Tibial nerve (tissue), 4 donors: Measurements from ENCODE around the gene ADGRL3.

Experiments used
- EP300 ChIP-seq, 2 donors: sonication (generic); formaldehyde crosslinking; IDR thresholded peaks; one replicate each; pipeline ENCODE4 v1.6.1; 2017; ENCODE audit warnings: antibody characterized with exemption in 2 of 2, mild to moderate bottlenecking in 1 of 2
- POLR2A ChIP-seq, 2 donors: fragments of 450-650 bp; IDR thresholded peaks; one replicate each; pipeline ENCODE4 v1.6.1; 2017; ENCODE audit warnings: antibody characterized with exemption in 2 of 2, mild to moderate bottlenecking in 2 of 2, moderate library complexity in 2 of 2
- TF ChIP-seq, protein P1 (sequence below), 5 experiments: fragments of 200-600 bp in 3 of 5; fragments of 450-650 bp in 2 of 5; sonication (generic) in 3 of 5; IDR thresholded peaks; one replicate each; pipeline ENCODE4 v1.5.1; 2016 to 2019; ENCODE audit warnings: antibody characterized with exemption in 5 of 5, mild to moderate bottlenecking in 3 of 5, moderate library complexity in 2 of 5

DNA sequence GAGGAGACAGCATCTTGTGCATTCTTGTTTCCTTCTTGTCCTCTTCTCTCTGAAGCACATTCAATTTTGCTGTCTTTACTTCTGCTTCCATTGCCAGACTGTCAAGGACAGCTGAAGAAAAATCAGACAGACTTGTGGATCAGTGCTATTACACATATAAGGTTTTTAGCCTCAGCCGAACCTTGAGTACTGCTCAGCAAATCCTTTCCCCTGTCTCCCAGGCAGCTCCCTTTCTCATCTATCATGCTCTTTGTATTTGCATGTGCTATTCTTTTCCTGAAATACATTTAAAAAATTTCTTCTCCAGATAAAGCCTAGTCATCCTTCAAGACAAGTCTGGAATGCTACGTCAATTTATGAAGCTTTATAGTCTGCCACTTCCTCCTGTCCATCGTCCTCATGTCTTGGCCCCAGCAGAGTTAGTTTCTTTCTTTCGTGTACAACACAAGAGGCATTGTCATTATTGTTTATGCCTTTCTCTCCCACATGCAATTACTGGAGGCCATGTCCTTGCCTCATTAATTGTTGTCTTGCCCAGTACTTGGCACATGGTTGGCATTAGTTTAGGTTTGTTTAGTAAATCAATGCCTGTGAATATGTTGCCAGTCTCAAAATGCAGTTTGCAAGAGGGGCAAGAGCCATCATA lies 45.1 kb downstream of the ADGRL3 start:
- no peak for TF ChIP-seq POLR2A (IDR thresholded peaks at IDR 0.05)
- TF ChIP-seq, protein P1, sequence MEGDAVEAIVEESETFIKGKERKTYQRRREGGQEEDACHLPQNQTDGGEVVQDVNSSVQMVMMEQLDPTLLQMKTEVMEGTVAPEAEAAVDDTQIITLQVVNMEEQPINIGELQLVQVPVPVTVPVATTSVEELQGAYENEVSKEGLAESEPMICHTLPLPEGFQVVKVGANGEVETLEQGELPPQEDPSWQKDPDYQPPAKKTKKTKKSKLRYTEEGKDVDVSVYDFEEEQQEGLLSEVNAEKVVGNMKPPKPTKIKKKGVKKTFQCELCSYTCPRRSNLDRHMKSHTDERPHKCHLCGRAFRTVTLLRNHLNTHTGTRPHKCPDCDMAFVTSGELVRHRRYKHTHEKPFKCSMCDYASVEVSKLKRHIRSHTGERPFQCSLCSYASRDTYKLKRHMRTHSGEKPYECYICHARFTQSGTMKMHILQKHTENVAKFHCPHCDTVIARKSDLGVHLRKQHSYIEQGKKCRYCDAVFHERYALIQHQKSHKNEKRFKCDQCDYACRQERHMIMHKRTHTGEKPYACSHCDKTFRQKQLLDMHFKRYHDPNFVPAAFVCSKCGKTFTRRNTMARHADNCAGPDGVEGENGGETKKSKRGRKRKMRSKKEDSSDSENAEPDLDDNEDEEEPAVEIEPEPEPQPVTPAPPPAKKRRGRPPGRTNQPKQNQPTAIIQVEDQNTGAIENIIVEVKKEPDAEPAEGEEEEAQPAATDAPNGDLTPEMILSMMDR (IDR thresholded peaks at IDR 0.05) = no peak
- peak in 1 of 2 donors; percentile 9 for TF ChIP-seq EP300 (IDR thresholded peaks at IDR 0.05)
